WI38 (cell line): Measurements from ENCODE around the gene STX18.

ENCODE experiments used
- H3K4me3 ChIP-seq: 2 replicates; pipeline ENCODE4 v1.5.1; 2011; ENCODE audit warnings: low read depth, mild to moderate bottlenecking, control low read depth, low read length
- CTCF ChIP-seq: IDR thresholded peaks from 2 replicates; pipeline ENCODE4 v1.5.1; 2012; ENCODE audit warnings: low read depth, mild to moderate bottlenecking, control low read depth, low read length

Gene STX18

GRCh38 chr4:4541661-4542570, at the start of gene STX18:
STX18 (minus strand) TSS chr4:4542048; CDS start chr4:4541964, 84 bp downstream.
- TF ChIP-seq CTCF: no peak
- peak within 1 kb of the TSS; percentile 99 for H3K4me3 ChIP-seq

GRCh38 chr4:4591071-4591470, 49.2 kb upstream of the STX18 start:
- H3K4me3 ChIP-seq: no peak overlapping the region
- no peak for TF ChIP-seq CTCF

- no peak overlapping the region for H3K4me3 ChIP-seq
- no peak for TF ChIP-seq CTCF
Observed at GRCh38 chr4:4590546-4590945, 48.7 kb upstream of the STX18 start.

- no peak overlapping the region for H3K4me3 ChIP-seq
- no peak for TF ChIP-seq CTCF
Observed at GRCh38 chr4:4585012-4585670, 43.3 kb upstream of the STX18 start.

GRCh38 chr4:4583606-4584005, 41.8 kb upstream of the STX18 start:
- no peak for TF ChIP-seq CTCF
- no peak overlapping the region for H3K4me3 ChIP-seq

- no peak overlapping the region for H3K4me3 ChIP-seq
- no peak for TF ChIP-seq CTCF
Observed at GRCh38 chr4:4582653-4583052, 40.8 kb upstream of the STX18 start.

GRCh38 chr4:4580494-4580893, 38.6 kb upstream of the STX18 start:
- H3K4me3 ChIP-seq: no peak overlapping the region
- no peak for TF ChIP-seq CTCF
